ENCODE results near the gene RIMS3. TPM values are rescaled to one million over a fixed set of nuclear protein-coding genes. Genes with fewer than 3 reads are reported as not detected.
A peak's percentile ranks its signal among the peaks of the same experiment; 100 is the strongest.

Gene RIMS3
- total RNA-seq, 1 donor from 2014 or later: 13.7 TPM

DNA sequence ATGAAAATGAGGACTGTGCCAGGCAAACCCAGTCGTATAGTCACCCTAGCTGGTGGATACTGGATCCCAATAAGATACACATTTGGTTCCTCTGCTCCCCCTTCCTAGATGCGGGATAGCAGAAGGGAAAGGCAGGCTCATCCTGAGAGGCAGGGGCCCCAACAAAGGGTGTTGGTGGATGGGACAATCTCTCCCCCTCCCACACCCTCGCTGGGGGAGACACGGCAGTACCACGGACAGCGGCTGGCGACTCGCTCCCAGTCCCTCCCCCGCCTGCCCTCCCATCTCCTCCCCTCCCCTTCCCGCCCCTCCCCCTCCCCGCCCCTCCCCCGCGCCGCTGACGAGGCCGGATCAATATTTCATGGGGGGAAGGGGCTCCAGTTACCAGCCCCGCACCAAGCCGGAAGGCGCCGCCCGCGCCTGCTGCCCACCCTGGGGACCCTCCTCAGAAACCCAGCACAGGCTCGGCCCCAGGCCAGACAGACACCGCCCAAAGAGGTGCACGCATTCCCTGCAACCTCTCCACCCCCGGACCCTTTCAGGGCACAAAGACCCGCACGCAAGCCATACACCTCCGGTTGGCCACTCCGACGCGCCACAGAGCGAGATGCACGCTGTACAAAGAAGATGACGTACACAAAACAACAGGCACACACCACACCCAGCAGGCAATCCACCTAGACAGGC, 11.5 kb downstream of the RIMS3 start:
- DNase-seq (ENCODE audit: low read depth): no peak

DNA sequence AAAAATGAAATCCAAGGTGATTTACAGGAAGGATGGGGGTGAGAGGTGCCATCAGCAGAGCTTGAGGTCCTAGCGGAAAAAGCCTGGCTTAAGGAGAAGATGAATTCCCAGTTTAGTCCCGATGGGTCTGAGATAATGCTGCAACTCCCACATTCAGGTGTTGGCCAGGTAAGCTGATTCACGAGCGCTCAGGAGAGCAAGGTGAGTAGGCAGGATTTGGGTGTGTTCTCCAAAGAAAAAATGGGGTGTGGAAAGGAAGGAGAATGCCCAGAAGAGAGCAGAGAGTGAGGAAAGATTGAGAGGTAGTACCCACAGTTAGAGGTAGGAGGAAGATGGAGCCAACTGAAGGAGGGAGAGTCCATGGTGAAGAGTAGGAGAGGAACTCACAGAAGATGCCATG, 12.5 kb downstream of the RIMS3 start:
- no peak for DNase-seq (ENCODE audit: low read depth)

DNA sequence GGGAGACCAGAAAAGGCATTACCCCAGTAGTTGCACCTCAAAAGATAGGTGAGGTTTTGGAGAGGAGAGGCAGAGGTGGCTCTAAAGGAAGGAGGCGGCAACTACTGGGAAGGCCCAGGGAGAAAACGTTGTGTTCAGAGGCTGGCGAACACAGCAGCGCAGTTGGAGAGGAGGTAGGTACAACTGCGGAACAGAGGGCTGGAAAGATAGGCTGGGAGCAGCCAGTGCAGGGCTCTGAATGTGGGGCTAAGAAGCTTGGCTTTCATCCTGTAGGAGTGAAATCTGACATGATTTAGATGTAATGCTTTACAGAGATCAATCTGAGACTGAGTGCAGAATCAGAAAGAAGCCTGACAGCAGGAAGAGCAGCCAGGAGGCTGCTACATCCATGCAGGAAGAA, 13.0 kb downstream of the RIMS3 start:
- no peak for DNase-seq (ENCODE audit: low read depth)

DNA sequence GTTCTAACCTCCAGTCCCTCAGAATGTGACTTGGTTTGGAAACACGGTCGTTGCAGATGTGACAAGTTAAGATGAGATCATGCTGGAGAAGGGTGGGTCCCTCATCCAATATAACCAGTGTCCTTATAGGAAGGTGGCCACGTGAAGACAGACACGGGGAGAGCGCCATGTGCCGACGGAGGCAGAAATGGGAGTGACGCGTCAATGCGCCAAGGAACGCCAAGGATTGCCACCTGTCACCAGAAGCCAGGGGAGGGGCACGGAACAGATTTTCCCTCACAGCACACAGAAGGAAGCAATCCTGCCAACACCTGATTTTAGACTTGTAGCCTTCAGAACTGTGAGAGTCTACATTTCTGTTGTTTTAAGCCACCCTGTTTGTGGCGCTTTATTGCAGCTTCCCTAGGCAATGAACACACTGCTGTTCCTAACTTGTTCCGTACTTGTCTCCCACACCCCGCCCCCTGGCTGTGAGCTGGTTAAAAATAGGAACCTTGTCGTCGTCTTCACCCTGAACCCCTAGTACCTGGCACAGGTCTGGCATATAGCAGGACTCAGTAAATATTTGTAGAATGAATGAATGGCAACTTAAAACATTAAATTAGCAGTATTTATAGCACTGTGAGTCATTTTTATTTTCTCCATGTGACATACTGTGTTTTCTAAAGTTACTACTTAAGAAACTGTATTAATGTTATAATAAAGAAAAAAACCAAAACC, 14.2 kb downstream of the RIMS3 start:
- no peak for DNase-seq (ENCODE audit: low read depth)

DNA sequence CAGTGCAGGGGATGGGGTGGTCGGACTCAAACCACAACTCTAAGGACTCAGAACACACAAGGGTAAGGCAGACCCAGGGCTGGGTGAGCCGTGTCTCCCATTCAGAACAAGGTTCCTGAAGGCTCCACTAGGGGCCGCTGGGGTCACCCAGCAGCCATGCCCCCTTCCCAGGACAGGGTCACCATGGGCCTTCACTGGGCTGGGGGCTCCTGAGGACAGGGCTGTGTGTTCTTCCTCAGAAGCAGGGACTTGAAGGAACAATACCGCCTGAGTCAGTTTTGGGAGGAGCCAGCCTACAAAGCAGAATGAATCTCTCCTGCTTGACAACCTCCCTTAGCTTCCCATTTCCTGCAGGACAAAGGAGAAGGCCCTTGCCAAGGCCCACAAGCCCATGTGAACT, 15.4 kb downstream of the RIMS3 start:
- no peak for DNase-seq (ENCODE audit: low read depth)

DNA sequence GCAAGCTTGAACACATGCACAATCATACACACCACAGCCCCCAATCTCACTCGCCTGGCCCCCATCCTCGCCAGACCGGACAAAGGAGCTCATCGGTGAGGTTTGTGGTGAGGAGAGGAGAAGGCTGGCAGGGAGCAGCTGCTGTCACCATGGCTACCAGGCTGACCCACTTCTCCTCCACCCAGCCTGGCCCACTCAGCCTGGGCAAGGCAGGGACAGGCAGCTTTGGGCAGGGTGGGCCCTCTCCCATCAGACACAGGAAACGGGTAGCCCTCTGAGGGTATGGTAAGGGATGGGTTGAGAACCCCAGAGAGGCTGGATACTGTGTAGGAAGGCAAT, 15.9 kb downstream of the RIMS3 start:
- peak; percentile 57 for DNase-seq (ENCODE audit: low read depth)

DNA sequence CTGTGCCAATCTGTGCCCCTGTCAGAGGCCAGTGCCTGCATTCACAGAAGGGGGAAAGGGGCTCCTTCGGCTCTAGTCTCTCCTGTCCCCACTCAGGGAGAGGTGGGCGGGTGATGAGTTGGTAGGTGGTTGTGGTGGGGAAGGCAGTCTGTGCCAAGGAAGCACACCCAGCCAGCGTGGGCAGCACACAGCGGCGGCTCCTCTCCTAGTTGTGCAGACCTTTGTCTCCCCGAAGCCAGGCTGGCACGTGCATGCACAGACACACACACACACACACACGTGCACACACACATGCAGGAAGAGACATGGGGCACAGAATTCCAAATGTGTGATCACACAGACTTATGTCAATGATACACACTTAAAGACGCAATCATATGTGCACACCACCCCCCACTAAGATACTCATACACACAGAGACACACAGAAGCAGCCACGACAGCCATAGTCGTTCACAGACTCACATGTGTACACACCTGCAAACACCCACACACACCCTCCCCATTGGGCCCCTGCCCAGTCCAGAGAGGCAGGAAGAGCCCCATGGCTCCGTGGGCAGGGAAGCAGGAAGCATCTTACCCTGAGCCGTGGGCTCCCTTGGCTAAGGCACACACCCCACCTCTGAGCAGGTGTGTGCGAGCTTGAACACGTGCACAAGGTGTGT, 16.4 kb downstream of the RIMS3 start:
- DNase-seq (ENCODE audit: low read depth): no peak

DNA sequence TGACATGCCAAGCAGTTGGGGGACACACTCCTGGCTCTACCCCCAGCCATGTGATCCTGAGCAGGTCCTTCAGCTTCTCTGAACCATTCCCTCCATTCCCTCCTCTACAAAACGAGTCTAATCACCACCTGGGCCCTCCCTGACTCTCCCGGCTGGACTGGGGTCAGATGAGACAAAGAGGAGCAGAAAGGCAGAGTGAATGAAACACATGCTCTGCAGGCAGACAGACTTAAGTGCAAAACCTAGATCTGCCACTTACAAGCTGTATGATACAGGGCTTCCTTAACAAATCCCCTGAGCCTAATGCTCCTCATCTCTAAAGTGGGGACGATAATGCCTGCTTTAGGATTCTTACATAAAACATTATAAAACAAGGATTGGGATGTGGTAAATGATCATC, 17.3 kb downstream of the RIMS3 start:
- DNase-seq (ENCODE audit: low read depth): no peak

DNA sequence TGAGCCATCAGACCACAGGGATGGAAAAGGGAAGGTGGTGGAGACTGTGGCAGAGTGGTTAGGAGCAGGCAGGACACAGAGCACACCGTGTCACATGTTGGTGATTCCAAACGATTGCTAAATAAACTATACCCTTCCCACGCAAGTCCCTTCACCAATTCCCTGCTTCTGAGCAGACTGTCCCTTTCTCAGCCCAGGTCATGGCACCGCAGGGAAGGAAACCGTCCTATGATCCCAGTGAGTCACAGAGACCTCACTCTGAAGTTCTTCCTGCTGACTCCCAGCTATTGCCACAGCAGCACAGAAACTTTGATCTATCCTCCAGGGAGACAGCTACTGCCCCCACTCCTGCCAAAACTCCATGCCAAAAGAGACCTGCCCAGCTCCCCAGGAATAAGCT, 19.2 kb downstream of the RIMS3 start:
- no peak for DNase-seq (ENCODE audit: low read depth)

DNA sequence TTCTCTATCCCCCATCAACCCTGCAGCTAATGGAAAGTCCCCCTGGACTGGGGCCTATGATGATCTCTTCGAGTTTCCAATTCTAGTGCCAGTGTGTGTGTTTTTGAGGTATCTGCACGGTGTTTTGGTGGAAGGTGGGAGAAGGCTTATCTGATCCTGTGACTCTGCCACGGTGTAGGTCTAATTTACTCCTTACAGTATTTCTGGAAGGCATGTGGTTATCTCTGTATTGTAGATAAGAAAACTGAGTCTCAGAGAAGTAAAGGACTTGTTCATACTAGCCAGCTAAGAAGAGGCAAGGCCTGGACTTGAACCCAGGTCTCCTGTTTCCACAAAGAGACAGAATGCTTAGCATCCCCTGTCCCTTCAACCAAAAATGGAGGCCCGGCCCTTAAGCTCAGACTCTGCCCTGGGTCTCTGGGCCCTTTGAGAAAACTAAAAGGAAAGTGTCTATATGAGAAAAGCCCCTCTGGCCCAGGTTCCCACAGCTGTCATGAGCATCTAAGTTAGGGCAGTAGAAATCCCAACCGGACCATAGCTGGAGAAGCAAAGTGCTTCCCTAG, 20.3 kb downstream of the RIMS3 start:
- DNase-seq (ENCODE audit: low read depth): no peak

DNA sequence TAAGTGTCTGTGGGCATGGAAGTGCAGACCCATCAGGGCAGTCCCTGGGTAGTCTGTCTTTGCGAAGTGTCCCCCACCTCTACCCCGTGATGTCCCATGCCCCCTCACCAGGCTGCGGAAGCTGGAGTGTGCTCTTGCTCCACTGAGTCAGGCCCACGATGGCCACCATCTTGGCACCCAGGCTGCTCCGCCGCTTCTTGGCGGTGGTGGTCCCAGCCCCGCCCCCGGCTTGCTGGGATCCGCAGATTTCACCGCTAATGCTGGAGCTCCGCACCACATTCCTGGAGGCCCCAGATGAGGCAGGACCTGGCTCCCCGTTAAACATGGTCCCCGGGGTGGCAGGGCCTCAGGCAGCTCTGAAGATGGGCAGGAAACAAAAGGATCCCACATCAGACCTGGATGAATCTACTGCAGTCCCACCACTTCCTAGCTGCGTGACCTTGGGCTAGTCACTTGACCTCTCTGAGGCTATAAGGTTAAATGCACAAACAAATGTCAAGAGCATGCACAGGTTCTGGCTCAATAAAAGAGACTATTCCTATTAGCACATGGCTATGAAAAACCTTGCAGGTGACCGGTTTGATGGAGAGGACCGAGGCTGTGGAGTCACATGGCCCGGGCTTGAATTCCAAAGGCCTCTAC, 23.8 kb downstream of the RIMS3 start:
- DNase-seq (ENCODE audit: low read depth): no peak

DNA sequence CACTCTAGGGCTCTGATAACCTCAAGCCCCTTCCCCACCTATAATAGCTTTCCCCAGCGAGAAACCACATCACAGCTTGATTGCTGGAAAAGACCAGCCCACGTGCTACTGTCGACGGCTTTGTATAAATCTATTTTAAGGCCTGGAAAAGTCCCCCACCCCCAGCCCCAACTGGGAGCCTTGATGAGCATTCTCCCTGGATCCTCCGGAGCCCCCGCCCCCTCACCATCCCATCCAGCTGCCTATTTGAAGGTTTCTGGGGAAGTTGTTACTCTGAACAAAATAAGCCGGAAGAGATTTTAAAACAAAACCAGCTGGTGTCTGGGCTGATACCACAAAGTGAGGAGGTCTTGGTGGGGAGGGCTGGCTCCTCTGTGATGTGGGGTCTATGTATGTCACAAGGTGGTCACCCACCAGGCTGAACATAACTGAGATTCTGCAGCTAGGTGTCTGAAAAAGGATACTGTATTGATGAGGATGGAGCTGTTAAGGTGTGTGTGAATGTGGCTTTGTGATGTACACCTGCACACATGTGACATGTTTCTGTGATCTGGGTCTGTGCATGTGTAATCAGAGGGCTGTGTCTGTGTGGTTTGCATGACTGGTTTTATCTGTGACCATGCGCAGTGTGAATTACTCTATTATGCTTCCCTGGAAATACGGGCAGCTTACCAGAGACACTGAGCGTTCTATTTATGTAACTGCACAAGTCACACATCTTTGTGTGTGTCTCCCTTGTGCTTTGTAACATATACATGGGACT, 25.0 kb downstream of the RIMS3 start:
- no peak for DNase-seq (ENCODE audit: low read depth)

DNA sequence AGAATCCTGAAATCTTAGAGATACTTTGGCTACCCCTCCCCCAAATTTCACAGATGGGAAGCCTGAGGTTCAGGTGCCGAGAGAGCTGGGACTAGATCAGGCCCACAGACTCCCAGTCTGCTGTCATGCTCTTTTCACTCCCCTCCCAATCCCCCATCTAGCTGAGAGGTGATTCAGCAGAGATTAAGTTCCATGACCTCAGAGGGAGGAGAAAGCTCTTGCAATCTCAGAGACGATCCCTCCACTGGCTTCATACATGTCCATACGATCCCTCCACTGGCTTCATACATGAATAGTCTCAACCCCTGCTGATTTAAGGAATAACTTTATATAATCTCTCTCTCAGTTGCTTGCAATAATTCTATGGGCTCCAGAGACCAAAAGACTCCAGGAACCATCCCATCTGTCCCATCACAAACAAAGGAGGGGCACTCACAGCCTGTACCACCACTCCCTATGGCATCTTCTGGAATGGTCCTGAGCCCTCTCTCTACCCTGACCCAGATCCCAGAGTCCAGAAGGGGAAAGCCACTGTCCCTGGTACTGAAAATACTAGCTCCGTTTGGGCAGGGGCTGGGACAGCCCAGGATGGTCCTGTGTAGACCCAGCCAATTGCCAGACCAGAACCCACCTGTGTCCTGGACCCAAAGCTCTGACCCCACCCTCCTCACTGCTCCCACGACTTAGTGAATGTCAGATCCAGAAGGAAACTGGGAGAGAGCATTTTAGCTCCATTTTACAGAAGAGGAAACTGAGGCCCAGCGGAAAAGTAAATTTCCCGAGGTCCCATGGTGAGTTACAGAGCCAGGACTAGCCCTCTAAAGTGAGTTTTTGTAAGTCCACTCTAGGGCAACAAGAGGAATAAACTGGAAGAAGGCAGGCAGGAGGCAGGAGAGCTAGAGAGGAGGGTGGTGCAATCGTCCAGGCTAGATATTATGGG, 27.1 kb downstream of the RIMS3 start:
- peak; percentile 38 for DNase-seq (ENCODE audit: low read depth)

DNA sequence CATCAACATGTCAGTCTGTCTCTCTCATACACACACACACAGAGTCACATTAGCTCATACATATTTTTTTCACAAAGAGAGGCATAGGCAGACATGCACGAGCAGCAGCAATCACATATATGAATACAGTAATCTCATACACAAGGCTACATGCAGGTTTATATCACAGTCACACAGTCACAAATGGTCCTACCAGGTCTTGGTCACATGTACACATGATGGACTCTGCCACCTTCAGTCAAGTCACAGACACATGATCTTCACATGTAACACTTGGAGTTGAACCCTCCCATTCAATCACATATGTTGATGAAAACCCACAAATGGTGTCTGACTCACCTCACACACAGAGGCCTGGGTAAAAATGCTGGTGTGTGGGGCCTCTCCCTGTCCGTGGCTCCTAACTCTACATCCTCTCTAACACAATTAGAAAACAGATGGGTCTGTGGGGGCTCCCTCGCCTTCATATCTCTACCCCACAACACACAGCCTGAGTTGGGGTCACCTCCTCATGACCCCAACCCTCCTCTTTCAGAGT, 27.9 kb downstream of the RIMS3 start:
- DNase-seq (ENCODE audit: low read depth): no peak

DNA sequence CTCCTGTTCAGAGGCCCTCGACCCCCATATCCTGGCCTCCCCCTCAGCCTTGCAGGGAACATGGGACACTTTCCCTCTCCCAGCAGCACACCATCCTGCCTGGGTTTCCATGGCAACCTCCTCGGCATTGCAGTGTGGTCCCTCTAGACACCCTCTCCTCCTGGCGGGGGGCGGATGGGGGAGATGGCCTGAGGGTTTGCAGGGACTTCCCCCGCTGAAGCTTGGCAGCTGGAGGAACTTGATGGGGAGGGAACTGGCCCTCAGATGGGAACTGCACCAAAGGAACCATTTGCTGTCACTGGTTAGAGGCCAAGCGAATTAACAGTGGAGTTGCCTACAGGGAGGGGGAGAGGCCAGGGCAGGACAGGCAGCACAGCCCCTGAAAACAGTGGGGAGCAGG, 28.7 kb downstream of the RIMS3 start:
- peak; percentile 38 for DNase-seq (ENCODE audit: low read depth)

DNA sequence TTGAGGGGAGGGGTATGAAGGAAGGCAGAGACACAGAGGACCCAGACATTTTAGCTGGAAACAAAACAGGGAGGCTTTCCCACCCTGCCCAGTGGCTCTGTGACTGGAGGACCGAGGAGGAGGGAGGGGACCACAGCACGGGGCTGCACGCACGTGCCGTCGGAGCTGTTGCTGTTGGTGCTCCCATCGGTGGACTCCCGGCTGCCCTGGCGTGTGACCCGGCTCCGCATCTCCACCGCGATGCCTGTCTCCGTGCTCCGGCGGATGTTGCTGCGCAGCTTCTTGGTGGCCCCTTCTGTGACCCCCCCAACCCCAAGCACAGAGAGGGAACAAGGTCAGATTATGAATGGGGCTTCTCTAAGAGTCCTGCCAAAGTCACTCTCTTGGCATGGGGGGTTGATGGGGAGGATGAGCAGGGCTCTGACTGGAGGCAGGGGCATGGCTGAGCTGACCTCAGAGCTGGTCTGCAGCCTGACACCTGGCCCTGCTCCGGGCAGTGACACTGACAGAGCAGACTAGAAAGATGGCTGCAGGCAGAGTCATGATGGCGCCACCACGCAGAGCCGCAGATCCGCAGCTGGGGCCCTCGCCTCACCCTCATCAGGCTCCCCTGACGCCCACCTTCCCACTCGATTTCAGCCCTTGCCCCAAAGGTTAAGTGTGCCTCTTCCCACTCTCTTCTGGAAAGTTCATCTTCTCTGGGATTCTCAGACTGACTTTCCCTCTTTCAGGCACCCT, 29.6 kb downstream of the RIMS3 start:
- no peak for DNase-seq (ENCODE audit: low read depth)

DNA sequence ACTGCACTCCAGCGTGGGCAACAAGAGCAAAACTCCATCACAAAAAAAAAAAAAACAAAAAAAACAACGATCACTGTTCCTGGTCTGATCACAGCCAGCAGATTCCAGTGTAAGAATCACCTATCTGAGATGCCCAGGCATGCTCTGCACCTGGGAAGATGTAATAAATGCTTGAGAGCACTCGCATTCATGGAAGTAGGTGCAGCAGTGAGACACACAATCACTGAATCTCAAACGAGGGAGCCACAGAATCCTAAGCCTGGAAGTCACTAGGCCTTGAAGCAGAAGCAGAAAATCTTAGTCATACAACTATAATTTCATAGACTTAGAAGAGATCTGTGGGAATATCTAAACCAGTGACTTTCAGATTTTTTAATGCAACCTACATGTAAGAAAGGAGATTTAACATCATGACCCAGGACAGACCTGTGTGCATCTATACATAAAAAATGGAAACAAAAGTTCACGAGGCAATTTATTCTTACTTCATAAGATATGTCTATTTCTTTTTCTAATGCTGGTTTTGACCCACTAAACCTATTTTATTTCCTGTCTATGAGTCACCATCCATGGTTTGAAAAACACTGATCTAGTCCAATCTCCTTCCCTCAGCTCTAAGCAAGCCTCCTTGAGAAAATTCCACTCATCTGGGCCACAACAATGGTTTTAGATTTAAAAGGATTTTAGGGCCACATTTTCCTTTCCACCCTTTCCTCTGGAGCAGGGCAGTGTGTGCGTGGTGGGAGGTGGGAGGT, 30.4 kb downstream of the RIMS3 start:
- no peak for DNase-seq (ENCODE audit: low read depth)

DNA sequence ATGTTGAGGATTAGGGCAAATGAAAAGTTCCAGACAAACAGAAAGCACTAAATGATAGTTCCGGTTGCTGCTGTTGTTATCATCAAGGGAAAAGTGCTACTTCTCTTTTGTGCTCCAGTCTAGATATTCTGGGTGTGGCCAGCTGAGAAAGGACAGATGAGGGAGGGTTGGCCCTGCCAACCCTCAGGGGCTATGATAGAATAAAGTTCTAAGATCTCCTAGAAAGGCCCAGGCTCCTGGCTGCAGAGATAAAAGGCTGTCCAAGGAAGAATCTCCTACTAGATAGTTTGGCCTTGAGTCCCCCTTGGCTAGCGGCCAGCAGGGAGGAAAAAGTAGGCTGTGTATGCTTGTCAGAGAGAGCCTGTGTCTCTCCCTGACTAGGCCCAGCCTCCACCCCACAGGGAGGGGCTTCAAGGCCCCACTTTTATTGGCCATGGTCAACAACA, 31.5 kb downstream of the RIMS3 start:
- DNase-seq (ENCODE audit: low read depth): no peak

Data from myocyte (in vitro differentiated cells).